Esophagus (tissue), 2 donors: ENCODE data around the gene DEK. TPM values are rescaled to one million over a fixed set of nuclear protein-coding genes. Genes with fewer than 3 reads are reported as not detected.
A peak's percentile ranks its signal among the peaks of the same experiment; 100 is the strongest.

Experiments used
- H3K27ac ChIP-seq, 2 donors: one replicate each; pipeline ENCODE4 v1.5.1; 2013; ENCODE audit warnings: low read depth in 2 of 2, mild to moderate bottlenecking in 2 of 2, inconsistent platforms in 1 of 2, low read length in 1 of 2, moderate library complexity in 1 of 2
- H3K27me3 ChIP-seq, 2 donors: one replicate each; pipeline ENCODE4 v1.6.1; 2013; ENCODE audit warnings: low read length in 2 of 2, control low read depth in 1 of 2, mild to moderate bottlenecking in 1 of 2; ENCODE audit not compliant: insufficient read depth in 2 of 2, control insufficient read depth in 1 of 2
- H3K36me3 ChIP-seq, 2 donors: one replicate each; pipeline ENCODE4 v1.6.1; 2013; ENCODE audit warnings: low read length in 1 of 2; ENCODE audit not compliant: control insufficient read depth in 2 of 2, insufficient read depth in 2 of 2
- H3K4me1 ChIP-seq, 2 donors: one replicate each; pipeline ENCODE4 v1.6.1; 2013; ENCODE audit warnings: low read length in 1 of 2; ENCODE audit not compliant: control insufficient read depth in 2 of 2, insufficient read depth in 2 of 2
- H3K4me3 ChIP-seq, 2 donors: one replicate each; pipeline ENCODE4 v1.5.1; 2013; ENCODE audit warnings: low read length in 2 of 2, mild to moderate bottlenecking in 2 of 2, low read depth in 1 of 2, moderate library complexity in 1 of 2
- H3K9me3 ChIP-seq, 2 donors: one replicate each; pipeline ENCODE4 v1.6.1; 2013; ENCODE audit warnings: mild to moderate bottlenecking in 2 of 2, low read depth in 1 of 2, low read length in 1 of 2, moderate library complexity in 1 of 2; ENCODE audit not compliant: control insufficient read depth in 2 of 2, insufficient read depth in 1 of 2
- WGBS, 2 donors: extraction: QIAGEN DNeasy Blood & Tissue Kit; methylation state at CpG; one replicate each; pipeline ENCODE4 v1.1.7; 2013; 5-methylcytosine and 5-hydroxymethylcytosine counted together
- polyA plus RNA-seq, 2 donors: library from polyadenylated mRNA; stranded (reverse); fragments of 200-250 nt; gene quantifications; one replicate each; pipeline ENCODE4 v1.2.3, GENCODE V29; 2013
- donor health status: healthy with polysubstance abuse.
- donor health status: Bipolar disorder and iron deficiency.

Gene DEK
- polyA plus RNA-seq, 2 donors, result 27.0 to 43.1 TPM

DNA sequence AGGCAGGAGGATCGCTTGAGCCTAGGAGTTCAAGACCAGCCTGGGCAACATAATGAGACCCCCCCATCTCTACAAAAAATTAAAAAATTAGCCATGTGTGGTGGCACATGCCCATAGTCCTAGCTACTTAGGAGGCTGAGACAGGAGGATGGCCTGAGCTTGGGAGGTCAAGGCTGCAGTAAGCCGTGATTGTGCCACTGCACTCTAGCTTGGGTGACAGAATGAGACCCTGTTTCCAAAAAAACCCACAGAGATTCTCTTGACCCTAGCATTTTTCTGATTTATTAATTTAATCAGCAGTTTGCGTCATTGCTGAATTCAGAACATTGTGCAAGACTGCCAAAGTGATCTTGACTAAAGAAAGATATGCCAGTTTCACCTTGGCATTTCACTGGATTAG, 72.3 kb downstream of the DEK start:
- H3K36me3 ChIP-seq, result peaks cover 3 to 9% of the 10 kb centered on the region in 2 donors

DNA sequence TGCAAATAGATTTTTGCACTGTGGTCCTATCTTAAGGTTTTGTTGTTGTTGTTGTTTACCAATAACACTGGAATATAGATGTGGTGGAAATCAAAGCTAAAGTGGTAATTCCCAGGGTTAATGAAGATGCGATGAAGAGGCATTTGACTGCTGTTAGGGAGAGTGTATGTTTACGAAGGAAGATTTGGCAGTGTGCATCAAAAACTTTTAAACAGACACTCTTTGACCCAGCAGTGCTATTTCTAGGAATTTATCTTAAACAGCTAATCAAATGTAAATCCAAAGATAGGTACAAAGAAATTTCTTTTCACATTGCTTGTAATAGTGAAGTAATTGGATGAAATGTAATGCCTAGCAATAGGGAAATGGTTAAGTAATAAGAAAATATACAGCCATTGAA, 75.1 kb downstream of the DEK start:
- 93 to 94% methylated on average over 2 of the region's 2 CpGs for WGBS, 2 donors
- H3K27me3 ChIP-seq, result no peaks in the 10 kb centered on the region
- no peak overlapping the region for H3K4me3 ChIP-seq
- no peaks in the 10 kb centered on the region for H3K4me1 ChIP-seq
- H3K9me3 ChIP-seq, result no peaks in the 10 kb centered on the region
- H3K36me3 ChIP-seq, result peaks cover 6 to 9% of the 10 kb centered on the region in 2 donors
- H3K27ac ChIP-seq, result no peak overlapping the region

More for the DNA sequence above, 72.3 kb downstream of the DEK start:
- 97 to 98% methylated on average over 3 of the region's 3 CpGs for WGBS, 2 donors
- no peak overlapping the region for H3K4me3 ChIP-seq
- no peaks in the 10 kb centered on the region for H3K9me3 ChIP-seq
- H3K4me1 ChIP-seq, result no peaks in the 10 kb centered on the region
- H3K27ac ChIP-seq, result no peak overlapping the region
- no peaks in the 10 kb centered on the region for H3K27me3 ChIP-seq

DNA sequence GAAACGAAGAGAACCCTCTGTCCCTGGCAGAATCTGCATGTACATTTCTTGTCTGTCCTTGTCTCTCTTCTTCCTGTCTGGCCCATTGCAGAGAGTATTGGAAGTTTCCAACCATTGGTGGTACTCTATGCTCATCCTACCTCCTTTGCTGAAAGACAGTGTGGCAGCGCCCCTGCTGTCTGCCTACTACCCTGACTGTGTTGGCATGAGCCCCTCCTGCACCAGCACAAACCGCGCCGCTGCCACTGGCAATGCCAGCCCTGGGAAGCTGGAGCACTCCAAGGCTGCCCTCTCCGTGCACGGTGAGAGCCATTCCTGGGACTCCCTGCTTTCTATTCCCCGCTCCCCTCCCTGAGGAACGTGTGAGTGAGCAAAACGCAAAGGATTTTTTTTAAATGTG, 76.6 kb downstream of the DEK start:
- H3K4me1 ChIP-seq, result no peaks in the 10 kb centered on the region
- H3K27ac ChIP-seq, result no peak overlapping the region
- no peaks in the 10 kb centered on the region for H3K9me3 ChIP-seq
- no peaks in the 10 kb centered on the region for H3K27me3 ChIP-seq
- 91 to 94% methylated on average over 10 of the region's 10 CpGs for WGBS, 2 donors
- H3K4me3 ChIP-seq, result no peak overlapping the region
- H3K36me3 ChIP-seq, result peaks cover 6 to 9% of the 10 kb centered on the region in 2 donors

DNA sequence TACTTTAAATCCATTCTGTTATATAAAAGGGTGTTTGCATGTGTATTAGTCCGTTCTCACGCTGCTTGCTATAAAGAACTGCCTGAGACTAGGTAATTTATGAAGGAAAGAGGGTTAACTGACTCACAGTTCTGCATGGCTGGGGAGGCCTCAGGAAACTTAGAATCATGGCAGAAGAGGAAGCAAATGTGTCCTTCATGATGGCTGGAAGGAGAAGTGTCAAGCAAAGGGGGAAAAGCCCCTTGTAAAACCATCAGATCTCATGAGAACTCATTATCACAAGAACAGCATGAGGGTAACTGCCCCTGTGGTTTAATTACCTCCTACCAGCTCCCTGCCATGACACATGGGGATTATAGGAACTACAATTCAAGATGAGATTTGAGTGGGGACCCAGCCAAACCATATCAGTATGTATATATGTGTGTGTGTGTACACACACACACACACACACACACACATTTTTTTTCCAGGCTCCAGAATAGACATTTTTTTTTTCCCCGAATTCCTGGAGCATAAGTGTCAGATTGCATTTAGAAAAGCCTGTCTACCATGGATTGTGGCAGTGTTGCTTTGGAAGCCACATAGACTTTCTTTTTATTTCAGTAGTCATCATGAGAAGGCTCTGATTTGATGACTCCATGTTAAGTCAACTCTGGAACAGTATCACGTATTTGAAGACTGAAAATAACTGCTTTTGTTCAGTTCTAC, 77.6 kb downstream of the DEK start:
- 85 to 87% methylated on average over 4 of the region's 4 CpGs for WGBS, 2 donors
- H3K27me3 ChIP-seq, result no peaks in the 10 kb centered on the region
- no peak overlapping the region for H3K4me3 ChIP-seq
- H3K4me1 ChIP-seq, result no peaks in the 10 kb centered on the region
- peaks cover 6 to 9% of the 10 kb centered on the region in 2 donors for H3K36me3 ChIP-seq
- H3K9me3 ChIP-seq, result no peaks in the 10 kb centered on the region
- H3K27ac ChIP-seq, result peak overlapping the region; percentile 22 to 49

DNA sequence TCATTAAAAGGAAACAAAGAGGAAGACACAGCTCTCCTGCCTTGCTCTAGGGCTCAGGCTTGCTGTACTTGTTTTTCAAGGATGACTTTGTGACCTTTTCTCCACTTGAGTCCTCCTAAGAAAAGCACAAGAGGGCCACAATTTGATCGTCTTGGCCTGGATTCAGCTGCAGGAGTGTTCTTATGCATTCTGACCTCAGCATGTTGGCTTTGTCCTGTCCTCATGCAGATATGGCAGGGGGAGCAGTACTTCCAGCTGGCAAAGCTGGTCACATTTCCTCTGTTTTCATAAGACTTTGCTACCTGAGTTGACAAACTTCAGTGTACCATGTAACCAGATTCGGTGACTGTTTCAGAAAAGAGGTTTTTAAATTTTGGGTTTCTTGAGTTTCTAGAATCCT, 78.3 kb downstream of the DEK start:
- no peaks in the 10 kb centered on the region for H3K27me3 ChIP-seq

DNA sequence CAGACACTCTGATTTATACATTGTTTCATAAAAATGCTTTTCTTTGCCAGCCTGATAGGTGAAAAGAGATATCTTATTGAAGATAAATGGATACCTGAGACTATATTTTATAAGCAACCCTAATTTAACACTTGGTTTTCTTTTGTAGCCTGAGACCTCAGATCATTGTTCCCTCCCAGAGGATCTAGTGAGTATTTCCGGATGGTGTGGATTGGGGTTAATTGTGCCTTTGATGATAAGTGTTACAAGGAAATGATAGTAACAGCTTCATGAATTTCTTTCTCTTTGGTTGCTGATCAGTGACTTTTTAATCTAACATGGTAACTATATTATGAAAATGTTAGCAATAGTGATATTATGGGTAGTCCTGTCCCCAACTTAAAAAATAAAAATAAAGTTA, 78.7 kb downstream of the DEK start:
- Histone ChIP-seq H3K4me3 (no peak overlapping the region), H3K4me1 (no peaks in the 10 kb centered on the region), H3K27me3 (no peaks in the 10 kb centered on the region), H3K9me3 (no peaks in the 10 kb centered on the region), H3K27ac (peak overlapping the region in 1 of 2 donors; percentile 66), H3K36me3 (peaks cover 3 to 5% of the 10 kb centered on the region in 2 donors)
- 56 to 81% methylated on average over 1 of the region's 1 CpG for WGBS, 2 donors

More for the DNA sequence above, 78.3 kb downstream of the DEK start:
- Histone ChIP-seq H3K9me3 (no peaks in the 10 kb centered on the region), H3K4me1 (no peaks in the 10 kb centered on the region), H3K4me3 (no peak overlapping the region), H3K27ac (peak overlapping the region; percentile 29 to 64), H3K36me3 (peaks cover 3 to 5% of the 10 kb centered on the region in 2 donors)
- 51 to 65% methylated on average over 2 of the region's 2 CpGs for WGBS, 2 donors

DNA sequence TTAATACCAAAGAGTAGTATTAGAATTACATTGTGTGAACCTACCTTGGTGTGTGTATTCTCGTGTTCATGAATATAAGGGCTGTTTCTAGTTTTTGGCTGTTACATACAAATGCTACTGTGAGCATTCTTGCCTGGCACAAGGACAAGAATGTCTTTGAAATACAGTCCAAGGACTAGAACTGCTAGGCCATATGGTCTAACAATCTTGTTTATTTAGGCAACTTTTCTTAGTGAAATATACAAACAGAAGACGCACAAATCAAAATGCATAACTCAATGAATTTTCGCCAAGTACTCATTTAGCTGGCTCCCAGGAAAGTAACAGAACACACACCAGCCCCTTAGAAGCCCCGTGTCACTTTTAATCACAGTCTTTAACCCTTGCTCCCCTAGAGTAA, 80.6 kb downstream of the DEK start:
- no peaks in the 10 kb centered on the region for H3K9me3 ChIP-seq
- H3K36me3 ChIP-seq, result peaks cover 3 to 5% of the 10 kb centered on the region in 2 donors
- H3K27me3 ChIP-seq, result no peaks in the 10 kb centered on the region
- H3K4me1 ChIP-seq, result no peaks in the 10 kb centered on the region
- H3K27ac ChIP-seq, result no peak overlapping the region
- WGBS, 2 donors, result 53 to 69% methylated on average over 4 of the region's 4 CpGs
- no peak overlapping the region for H3K4me3 ChIP-seq

DNA sequence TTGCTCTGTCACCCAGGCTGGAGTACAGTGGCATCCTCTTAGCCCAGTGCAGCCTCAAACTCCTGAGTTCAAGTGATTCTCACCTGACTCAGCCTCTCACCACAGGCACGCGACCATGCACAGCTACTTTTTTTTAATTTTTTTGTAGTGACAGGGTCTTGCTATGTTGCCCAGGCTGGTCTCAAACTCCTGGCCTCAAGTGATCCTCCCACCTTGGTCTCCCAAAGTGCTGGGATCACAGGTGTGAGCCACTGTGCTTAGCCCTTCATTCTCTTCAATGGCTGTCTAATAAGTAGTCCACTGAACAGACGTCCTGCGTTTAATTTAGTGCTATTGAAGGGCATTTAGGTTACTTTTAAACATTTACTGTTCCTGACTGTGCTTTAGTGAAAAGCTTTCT, 81.8 kb downstream of the DEK start:
- H3K4me3 ChIP-seq, result no peak overlapping the region
- H3K36me3 ChIP-seq, result peaks cover under 1 to 3% of the 10 kb centered on the region in 2 donors
- no peaks in the 10 kb centered on the region for H3K9me3 ChIP-seq
- H3K27ac ChIP-seq, result no peak overlapping the region
- no peaks in the 10 kb centered on the region for H3K27me3 ChIP-seq
- H3K4me1 ChIP-seq, result no peaks in the 10 kb centered on the region
- WGBS, 2 donors, result 73 to 90% methylated on average over 4 of the region's 4 CpGs

DNA sequence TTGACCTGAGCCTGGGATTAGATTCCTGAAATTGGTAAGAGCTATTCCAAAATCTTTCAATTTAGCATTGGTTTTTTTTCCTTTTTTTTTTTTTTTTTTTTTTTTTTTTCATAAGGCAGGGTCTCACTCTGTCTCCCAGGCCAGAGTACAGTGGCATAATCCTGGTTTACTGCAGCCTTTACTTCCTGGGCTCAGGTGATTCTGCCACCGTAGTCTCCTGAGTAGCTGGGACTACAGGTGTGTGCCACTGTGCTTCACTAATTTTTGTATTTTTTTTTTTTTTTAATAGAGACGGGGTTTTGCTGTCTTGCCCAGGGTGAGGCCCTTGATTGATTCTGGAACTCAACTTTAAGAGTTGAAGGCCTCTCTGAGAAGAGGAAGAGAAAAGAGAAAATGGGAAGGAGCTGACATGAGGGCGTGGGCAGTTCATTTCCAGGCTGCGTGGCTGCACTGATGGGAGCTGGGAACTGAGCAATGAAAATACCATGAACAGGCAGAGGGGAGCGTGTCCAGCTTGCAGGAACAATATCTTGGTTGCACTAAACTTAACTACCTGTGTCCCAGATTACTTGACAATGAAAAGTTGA, 84.5 kb downstream of the DEK start:
- Histone ChIP-seq H3K9me3 (no peaks in the 10 kb centered on the region), H3K36me3 (no peaks in the 10 kb centered on the region), H3K4me3 (no peak overlapping the region), H3K4me1 (no peaks in the 10 kb centered on the region), H3K27me3 (no peaks in the 10 kb centered on the region), H3K27ac (no peak overlapping the region)
- WGBS, 2 donors, result 83 to 89% methylated on average over 5 of the region's 5 CpGs
